GM23248 (cell line): ENCODE results near the gene AKIRIN1.

ENCODE experiments used
- EZH2 ChIP-seq: fragments of 200-600 bp; sonication (generic); IDR thresholded peaks from 2 replicates; pipeline ENCODE4 v1.6.1; 2018; ENCODE audit warnings: antibody characterized with exemption, mild to moderate bottlenecking; ENCODE audit not compliant: insufficient read depth, poor library complexity, severe bottlenecking
- EZH2phosphoT487 ChIP-seq: fragments of 200-600 bp; sonication (generic); IDR thresholded peaks from 2 replicates; pipeline ENCODE4 v1.6.1; 2018; ENCODE audit warnings: antibody characterized with exemption, moderate library complexity, mild to moderate bottlenecking, low read depth; ENCODE audit not compliant: insufficient read depth

DNA sequence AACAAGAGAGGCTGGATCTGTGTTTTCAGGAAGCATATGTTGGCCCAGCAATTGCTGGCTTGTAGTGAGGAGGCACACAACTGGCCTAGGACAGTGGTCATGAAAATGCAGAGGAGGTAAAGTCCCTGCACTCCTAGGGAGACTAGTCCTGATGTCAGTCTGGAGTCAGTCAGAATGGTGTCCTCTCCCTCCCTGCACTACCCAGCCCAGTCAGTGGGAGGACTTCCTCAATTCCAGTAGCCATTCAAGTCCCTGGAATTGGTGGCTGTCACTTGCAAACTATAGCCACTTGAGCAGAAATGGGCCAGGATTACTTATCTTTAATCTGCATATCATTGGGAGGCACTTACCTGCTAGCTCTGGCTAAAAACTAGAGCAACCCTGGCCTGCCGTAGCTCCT, 53.7 kb downstream of the AKIRIN1 start:
- TF ChIP-seq EZH2phosphoT487 (no peak), EZH2 (no peak)
